HEK293T (cell line): Measurements from ENCODE around the gene PYGM.

ENCODE experiments used
- ARNT ChIP-seq: fragments of 450-650 bp; IDR thresholded peaks from 2 replicates; pipeline ENCODE4 v1.6.1; 2017; ENCODE audit warnings: mild to moderate bottlenecking
- CTBP1 ChIP-seq: fragments of 450-650 bp; IDR thresholded peaks from 2 replicates; pipeline ENCODE4 v1.6.1; 2016; ENCODE audit warnings: borderline replicate concordance
- TF ChIP-seq, protein P1 (sequence below): fragments of 450-650 bp; IDR thresholded peaks from 2 replicates; pipeline ENCODE4 v1.6.1; 2016

DNA sequence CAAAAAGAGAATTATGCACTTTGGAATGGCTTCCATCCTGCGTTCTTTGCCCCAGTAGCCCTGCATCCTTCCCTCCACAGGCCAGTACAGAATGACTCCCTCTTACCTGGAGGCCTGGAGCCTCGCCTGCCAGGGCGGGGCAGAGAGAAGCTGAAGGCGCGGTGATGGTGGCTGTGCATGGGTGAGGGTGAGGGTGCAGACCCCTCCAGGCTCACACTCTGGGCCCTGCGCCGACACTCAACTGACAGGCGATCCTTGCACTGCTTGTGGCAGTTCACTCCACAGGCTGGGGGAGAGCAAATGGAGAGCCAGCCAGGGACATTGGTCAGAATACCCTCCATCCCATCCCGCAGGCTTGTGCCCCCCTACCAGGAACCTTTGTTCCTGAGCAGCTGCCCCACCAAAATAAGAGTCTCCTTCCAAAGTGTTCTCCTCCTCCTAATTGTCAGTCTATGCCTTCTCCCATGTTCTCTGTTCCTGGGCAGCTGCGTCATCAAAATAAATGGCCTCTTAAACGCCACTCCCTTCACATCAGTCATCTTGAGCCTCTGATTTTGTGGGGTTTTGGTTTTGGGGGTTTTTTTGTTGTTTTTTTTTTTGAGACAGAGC is 30.9 kb downstream of the PYGM start:
- no peak for TF ChIP-seq ARNT
- no peak for TF ChIP-seq CTBP1
- TF ChIP-seq, protein P1, sequence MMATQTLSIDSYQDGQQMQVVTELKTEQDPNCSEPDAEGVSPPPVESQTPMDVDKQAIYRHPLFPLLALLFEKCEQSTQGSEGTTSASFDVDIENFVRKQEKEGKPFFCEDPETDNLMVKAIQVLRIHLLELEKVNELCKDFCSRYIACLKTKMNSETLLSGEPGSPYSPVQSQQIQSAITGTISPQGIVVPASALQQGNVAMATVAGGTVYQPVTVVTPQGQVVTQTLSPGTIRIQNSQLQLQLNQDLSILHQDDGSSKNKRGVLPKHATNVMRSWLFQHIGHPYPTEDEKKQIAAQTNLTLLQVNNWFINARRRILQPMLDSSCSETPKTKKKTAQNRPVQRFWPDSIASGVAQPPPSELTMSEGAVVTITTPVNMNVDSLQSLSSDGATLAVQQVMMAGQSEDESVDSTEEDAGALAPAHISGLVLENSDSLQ = no peak
